BE2C (cell line): ENCODE data around the gene NDNF.

ENCODE experiments used
- DNase-seq: peaks from one replicate; pipeline ENCODE4 v3.0.0-alpha.2; 2020
- H3K27me3 ChIP-seq: fragments of 250-450 bp; sonication (Bioruptor Pico); 2 replicates; pipeline ENCODE4 v1.5.1; 2020; ENCODE audit warnings: mild to moderate bottlenecking
- H3K36me3 ChIP-seq: fragments of 250-450 bp; sonication (Bioruptor Pico); 2 replicates; pipeline ENCODE4 v1.5.1; 2020; ENCODE audit warnings: mild to moderate bottlenecking
- H3K4me1 ChIP-seq: fragments of 250-450 bp; sonication (Bioruptor Pico); 2 replicates; pipeline ENCODE4 v1.5.1; 2020
- H3K4me3 ChIP-seq: 2 replicates; pipeline ENCODE4 v1.5.1; 2011; ENCODE audit warnings: low read depth, low read length
- H3K9me3 ChIP-seq: fragments of 250-450 bp; sonication (Bioruptor Pico); 2 replicates; pipeline ENCODE4 v1.5.1; 2020
- CTCF ChIP-seq: IDR thresholded peaks from 2 replicates; pipeline ENCODE4 v1.5.1; 2012; ENCODE audit warnings: mild to moderate bottlenecking, low read depth, low read length

Gene NDNF

DNA sequence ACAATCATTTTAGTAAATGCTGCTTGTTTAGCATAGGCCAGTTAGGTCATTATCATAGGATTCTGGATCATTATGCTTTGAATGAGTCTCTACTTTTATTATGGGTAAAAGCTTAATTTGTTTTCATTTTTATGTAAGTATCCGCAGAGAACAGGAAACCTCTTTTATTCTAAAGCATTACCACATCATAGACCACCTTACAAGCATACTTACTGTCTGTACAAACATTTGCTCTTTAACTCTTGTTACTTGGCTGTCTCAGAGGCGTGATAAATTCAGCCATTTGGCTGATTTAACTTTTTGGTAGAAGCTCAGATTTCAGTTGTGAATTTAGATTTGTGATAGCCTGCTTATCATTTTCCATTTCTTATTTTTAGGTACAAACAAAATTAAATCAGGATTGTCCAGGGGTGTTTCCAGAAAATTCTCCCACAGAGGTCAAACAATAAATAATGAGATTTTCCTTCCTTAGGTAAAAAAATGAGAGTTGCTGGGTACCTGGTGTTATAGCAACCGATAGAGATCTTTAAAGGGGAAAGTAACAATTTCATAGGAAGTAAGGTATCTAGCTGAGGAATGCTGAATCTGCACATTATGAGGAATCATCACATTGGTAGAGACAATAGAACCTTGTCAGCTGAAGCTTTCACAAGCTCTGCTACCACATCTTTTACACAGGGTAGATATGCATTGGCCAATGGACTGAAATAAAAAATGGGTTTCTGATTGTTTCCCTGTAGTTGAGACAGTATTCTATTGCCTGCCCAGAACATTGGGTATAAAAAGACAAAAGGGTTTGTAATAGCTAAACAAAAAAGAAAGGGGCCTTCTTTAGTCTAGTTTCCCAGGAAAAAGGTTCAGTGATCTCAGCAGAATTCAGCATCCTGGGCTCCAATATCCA is 62.5 kb downstream of the NDNF start:
- Histone ChIP-seq H3K4me3 (no peak overlapping the region), H3K27me3 (no peaks in the 10 kb centered on the region), H3K9me3 (no peaks in the 10 kb centered on the region), H3K4me1 (no peaks in the 10 kb centered on the region), H3K36me3 (no peaks in the 10 kb centered on the region)
- no peak for TF ChIP-seq CTCF
- no peak for DNase-seq

- Histone ChIP-seq H3K4me1 (no peaks in the 10 kb centered on the region), H3K27me3 (no peaks in the 10 kb centered on the region), H3K9me3 (no peaks in the 10 kb centered on the region), H3K4me3 (no peak overlapping the region), H3K36me3 (no peaks in the 10 kb centered on the region)
- no peak for TF ChIP-seq CTCF
- no peak for DNase-seq
Measured at GRCh38 chr4:121007660-121008059, 64.7 kb downstream of the NDNF start.

DNA sequence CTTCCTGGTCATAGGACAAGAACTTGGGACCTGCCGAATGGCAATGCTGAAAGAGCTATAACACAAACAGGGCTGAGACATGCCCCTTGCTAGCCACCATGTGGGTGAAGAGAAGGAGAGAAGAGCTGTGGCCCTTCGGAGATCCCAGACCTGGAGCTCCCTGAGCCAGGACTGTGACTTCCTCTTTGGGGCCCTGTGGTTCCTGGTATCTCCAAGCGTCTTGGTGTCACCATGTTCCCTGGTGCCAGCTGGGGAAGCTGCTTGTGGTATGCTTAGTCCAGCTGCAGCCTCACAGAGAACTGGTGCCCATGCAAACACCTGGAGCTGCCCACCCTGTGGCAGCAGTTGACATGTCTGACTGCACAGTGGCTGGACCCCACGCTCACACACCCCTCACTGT is 68.5 kb downstream of the NDNF start:
- Histone ChIP-seq H3K4me3 (no peak overlapping the region), H3K27me3 (no peaks in the 10 kb centered on the region), H3K9me3 (no peaks in the 10 kb centered on the region), H3K36me3 (no peaks in the 10 kb centered on the region), H3K4me1 (no peaks in the 10 kb centered on the region)
- TF ChIP-seq CTCF, result no peak
- no peak for DNase-seq

DNA sequence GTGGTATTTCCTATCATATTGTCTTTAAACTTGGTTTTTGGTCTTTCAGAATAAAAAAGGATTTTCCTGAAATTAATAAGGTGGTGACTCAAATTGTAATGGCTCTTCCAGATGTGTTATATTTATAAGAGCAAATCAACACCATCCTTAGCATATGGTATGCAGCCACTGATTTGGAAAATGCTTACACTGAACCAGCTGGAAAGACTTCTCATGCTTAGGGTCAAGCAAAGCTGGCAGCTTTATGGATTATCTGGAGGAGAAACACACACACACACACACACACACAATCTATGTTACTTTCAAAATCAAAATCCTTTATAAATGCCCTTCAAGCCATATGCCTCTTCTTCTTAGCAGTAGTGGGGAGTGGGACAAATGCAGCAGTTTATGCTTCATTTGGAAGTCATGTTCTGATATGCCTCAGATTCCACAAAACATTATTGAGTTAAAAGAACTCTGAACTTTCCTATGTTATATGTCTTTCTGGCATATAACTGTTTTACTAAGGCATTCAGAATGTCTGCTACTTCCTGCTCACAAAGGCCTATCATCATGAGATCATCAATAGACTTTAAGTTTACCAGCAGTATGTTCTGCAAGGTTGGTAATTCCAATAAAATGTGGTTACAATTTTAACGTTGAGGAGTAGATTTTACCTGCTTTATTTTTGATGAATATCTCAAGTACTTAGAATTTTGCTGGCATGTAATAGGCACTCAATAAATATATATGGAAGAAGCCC is 76.9 kb downstream of the NDNF start:
- Histone ChIP-seq H3K9me3 (no peaks in the 10 kb centered on the region), H3K27me3 (no peaks in the 10 kb centered on the region), H3K36me3 (no peaks in the 10 kb centered on the region), H3K4me1 (no peaks in the 10 kb centered on the region), H3K4me3 (no peak overlapping the region)
- TF ChIP-seq CTCF, result no peak
- DNase-seq, result no peak

DNA sequence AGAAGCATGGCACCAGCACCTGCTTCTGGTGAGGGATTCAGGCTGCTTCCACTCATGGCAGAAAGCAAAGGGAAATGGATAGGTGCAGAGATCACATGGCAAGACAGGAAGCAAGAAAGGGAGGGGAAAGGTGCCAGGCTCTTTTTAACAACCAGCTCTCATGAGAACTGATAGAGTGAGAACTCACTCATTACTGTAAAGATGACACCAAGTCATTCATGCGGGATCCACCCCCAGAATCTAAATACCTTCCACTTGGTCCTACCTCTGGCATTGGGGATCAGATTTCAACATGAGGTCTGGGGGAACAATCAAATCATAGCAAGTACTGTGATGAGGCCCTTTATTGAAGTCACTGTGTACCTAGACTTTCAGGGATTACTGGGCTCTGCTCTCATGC is 77.8 kb downstream of the NDNF start:
- DNase-seq, result no peak
- Histone ChIP-seq H3K4me3 (no peak overlapping the region), H3K9me3 (no peaks in the 10 kb centered on the region), H3K36me3 (no peaks in the 10 kb centered on the region), H3K4me1 (no peaks in the 10 kb centered on the region), H3K27me3 (no peaks in the 10 kb centered on the region)
- no peak for TF ChIP-seq CTCF

- no peak for TF ChIP-seq CTCF
- no peaks in the 10 kb centered on the region for H3K9me3 ChIP-seq
- H3K27me3 ChIP-seq, result no peaks in the 10 kb centered on the region
- no peaks in the 10 kb centered on the region for H3K4me1 ChIP-seq
- DNase-seq, result no peak
- H3K36me3 ChIP-seq, result no peaks in the 10 kb centered on the region
- no peak overlapping the region for H3K4me3 ChIP-seq
Measured at GRCh38 chr4:120991885-120992284, 80.5 kb downstream of the NDNF start.
